IMR-90 (cell line): ENCODE data around the gene OSBPL2. TPM values are rescaled to one million over a fixed set of nuclear protein-coding genes. Genes with fewer than 3 reads are reported as not detected.

Source experiments
- ATAC-seq: fragments of 200-7000 bp; cut with Tn5 transposase; 2 replicates; pipeline ENCODE4 v1.9.1; 2020; ENCODE audit warnings: low read depth, mild to moderate bottlenecking, moderate library complexity
- BruUV-seq: library from RNA; stranded (reverse); fragments of 400-500 nt; replicated peaks from 2 replicates; lab custom pipeline; 2021; lab: Mats Ljungman, UMichigan
- CTCF ChIA-PET: fragments of 300-600 bp; formaldehyde crosslinking; extraction: SDS; loops from one replicate; lab custom pipeline; 2021; ENCODE audit warnings: antibody characterized with exemption; lab: Yijun Ruan, JAX
- POLR2A ChIA-PET: fragments of 300-600 bp; sonication (Branson Sonifier 250); formaldehyde crosslinking; loops from one replicate; lab custom pipeline; 2022; ENCODE audit warnings: antibody characterized with exemption; ENCODE audit not compliant: unreplicated experiment; lab: Charles Lee
- DNase-seq: peaks from one replicate; pipeline ENCODE4 v3.0.0; 2013
- H2AFZ ChIP-seq: replicated peaks from 2 replicates; pipeline ENCODE3; 2013; ENCODE audit warnings: low read length, mild to moderate bottlenecking; ENCODE audit not compliant: poor library complexity
- H2AK5ac ChIP-seq: 2 replicates; pipeline ENCODE4 v1.6.1; 2013; ENCODE audit warnings: low read depth, low read length, inconsistent platforms
- H2AK9ac ChIP-seq: replicated peaks from 2 replicates; pipeline ENCODE3; 2013; ENCODE audit warnings: mild to moderate bottlenecking, low read depth, low read length, moderate library complexity; ENCODE audit not compliant: poor library complexity
- H2BK120ac ChIP-seq: 2 replicates; pipeline ENCODE4 v1.6.1; 2013; ENCODE audit warnings: low read depth, low read length, inconsistent platforms
- H2BK15ac ChIP-seq: 3 replicates; pipeline ENCODE4 v1.6.1; 2013; ENCODE audit warnings: low read depth, low read length, inconsistent platforms
- H2BK20ac ChIP-seq: 2 replicates; pipeline ENCODE4 v1.6.1; 2013; ENCODE audit warnings: low read depth, mild to moderate bottlenecking, inconsistent platforms, low read length, moderate library complexity
- H2BK5ac ChIP-seq: 2 replicates; pipeline ENCODE4 v1.6.1; 2013; ENCODE audit warnings: mild to moderate bottlenecking, low read depth, low read length, inconsistent platforms; ENCODE audit not compliant: poor library complexity, severe bottlenecking
- H3K14ac ChIP-seq: replicated peaks from 2 replicates; pipeline ENCODE4 v1.6.1; 2013; ENCODE audit warnings: low read depth, low read length, inconsistent platforms
- H3K18ac ChIP-seq: 2 replicates; pipeline ENCODE4 v1.6.1; 2013; ENCODE audit warnings: low read depth, low read length, control low read depth
- H3K23ac ChIP-seq: 2 replicates; pipeline ENCODE4 v1.6.1; 2013; ENCODE audit warnings: low read depth, low read length, inconsistent platforms
- H3K27ac ChIP-seq: 2 replicates; pipeline ENCODE4 v1.5.1; 2013; ENCODE audit warnings: mild to moderate bottlenecking, control low read depth, low read length; ENCODE audit not compliant: insufficient read depth
- H3K27me3 ChIP-seq: 2 replicates; pipeline ENCODE4 v1.6.1; 2013; ENCODE audit warnings: low read length; ENCODE audit not compliant: control insufficient read depth, insufficient read depth
- H3K36me3 ChIP-seq: 2 replicates; pipeline ENCODE4 v1.6.1; 2013; ENCODE audit warnings: low read length, mixed read lengths; ENCODE audit not compliant: control insufficient read depth, insufficient read depth
- H3K4ac ChIP-seq: 2 replicates; pipeline ENCODE4 v1.6.1; 2013; ENCODE audit warnings: low read depth, low read length, inconsistent platforms
- H3K4me1 ChIP-seq: 2 replicates; pipeline ENCODE4 v1.6.1; 2013; ENCODE audit warnings: low read length, mixed read lengths; ENCODE audit not compliant: control insufficient read depth, insufficient read depth
- H3K4me2 ChIP-seq: 2 replicates; pipeline ENCODE4 v1.6.1; 2013; ENCODE audit warnings: low read depth, mild to moderate bottlenecking, control low read depth, low read length, moderate library complexity
- H3K4me3 ChIP-seq: 2 replicates; pipeline ENCODE4 v1.5.1; 2013; ENCODE audit warnings: low read depth, mild to moderate bottlenecking, control low read depth, low read length, moderate library complexity; ENCODE audit not compliant: insufficient read depth
- H3K56ac ChIP-seq: 2 replicates; pipeline ENCODE4 v1.6.1; 2013; ENCODE audit warnings: low read length, inconsistent platforms; ENCODE audit not compliant: insufficient read depth; ENCODE audit errors: extremely low read depth
- H3K79me1 ChIP-seq, 2 experiments: 2 replicates each; pipeline ENCODE4 v1.6.1; 2013; ENCODE audit warnings: low read length in 2 of 2, inconsistent platforms in 1 of 2, low read depth in 1 of 2
- H3K9ac ChIP-seq: 2 replicates; pipeline ENCODE4 v1.6.1; 2013; ENCODE audit warnings: low read depth, low read length, control low read depth
- H3K9me1 ChIP-seq: 2 replicates; pipeline ENCODE4 v1.6.1; 2013; ENCODE audit warnings: low read length, inconsistent platforms; ENCODE audit not compliant: insufficient read depth
- H3K9me3 ChIP-seq: 2 replicates; pipeline ENCODE4 v1.6.1; 2013; ENCODE audit warnings: low read length; ENCODE audit not compliant: control insufficient read depth, insufficient read depth
- H4K20me1 ChIP-seq: 2 replicates; pipeline ENCODE4 v1.6.1; 2013; ENCODE audit warnings: low read length, inconsistent platforms; ENCODE audit not compliant: insufficient read depth
- H4K5ac ChIP-seq: 2 replicates; pipeline ENCODE4 v1.6.1; 2013; ENCODE audit warnings: mild to moderate bottlenecking, low read depth, low read length, control low read depth
- H4K8ac ChIP-seq, 2 experiments: 2 replicates each; pipeline ENCODE4 v1.6.1; 2013; ENCODE audit warnings: low read depth in 2 of 2, low read length in 2 of 2, control low read depth in 1 of 2, inconsistent platforms in 1 of 2
- H4K91ac ChIP-seq: 2 replicates; pipeline ENCODE4 v1.6.1; 2013; ENCODE audit warnings: low read depth, low read length, inconsistent platforms; ENCODE audit not compliant: insufficient read depth
- CEBPB ChIP-seq: IDR thresholded peaks from 2 replicates; pipeline ENCODE4 v1.6.1; 2012; ENCODE audit warnings: low read depth, low read length, improper control_type of control experiment
- MAFK ChIP-seq: IDR thresholded peaks from 2 replicates; pipeline ENCODE4 v1.6.1; 2012; ENCODE audit warnings: low read depth, low read length, improper control_type of control experiment
- WGBS, 2 experiments: methylation state at CpG; one replicate each; pipeline versions ENCODE4 v1.1.5 to v1.1.7; 2013; ENCODE audit warnings: missing lambda C conversion rate in 2 of 2; ENCODE audit not compliant: insufficient read length in 1 of 2; ENCODE audit errors: extremely low coverage in 2 of 2; 5-methylcytosine and 5-hydroxymethylcytosine counted together
- dilution Hi-C: fragments of 300-500 bp; cut with HindIII; formaldehyde crosslinking; loops from one replicate; pipeline ENCODE4 v1.14.3; 2018; ENCODE audit warnings: low sequenced_read_pairs; ENCODE audit not compliant: unreplicated experiment
- in situ Hi-C: fragments of 300-500 bp; cut with MboI; formaldehyde crosslinking; loops from 3 replicates; pipeline ENCODE4 v1.14.3; 2019; ENCODE audit warnings: low sequenced_read_pairs, inconsistent platforms, mixed read lengths
- intact Hi-C: fragments of 100-400 bp; cut with micrococcal nuclease; formaldehyde crosslinking; loops from 2 replicates; pipeline ENCODE4 v1.10.0; 2022
- polyA plus RNA-seq, 3 experiments: library from polyadenylated mRNA; depleted of rRNA; stranded (reverse); fragments of >200 nt; gene quantifications; 2 replicates each; pipeline ENCODE4 v1.2.3, GENCODE V29; 2012; ENCODE audit warnings: low replicate concordance in 1 of 3
- total RNA-seq: library from RNA; depleted of rRNA; stranded (reverse); fragments of >200 nt; gene quantifications from 2 replicates; pipeline ENCODE4 v1.2.3, GENCODE V29; 2012
- TF ChIP-seq, protein P1 (sequence below): fragments of 150-350 bp; IDR thresholded peaks from 2 replicates; pipeline ENCODE4 v1.6.1; 2017; ENCODE audit warnings: mild to moderate bottlenecking, antibody characterized with exemption, low read length, low read depth

The OSBPL2 gene
- total and polyA plus RNA-seq, 2 of the 4 experiments (the other 2 are of a cell fraction), result 19.3 to 27.6 TPM

DNA sequence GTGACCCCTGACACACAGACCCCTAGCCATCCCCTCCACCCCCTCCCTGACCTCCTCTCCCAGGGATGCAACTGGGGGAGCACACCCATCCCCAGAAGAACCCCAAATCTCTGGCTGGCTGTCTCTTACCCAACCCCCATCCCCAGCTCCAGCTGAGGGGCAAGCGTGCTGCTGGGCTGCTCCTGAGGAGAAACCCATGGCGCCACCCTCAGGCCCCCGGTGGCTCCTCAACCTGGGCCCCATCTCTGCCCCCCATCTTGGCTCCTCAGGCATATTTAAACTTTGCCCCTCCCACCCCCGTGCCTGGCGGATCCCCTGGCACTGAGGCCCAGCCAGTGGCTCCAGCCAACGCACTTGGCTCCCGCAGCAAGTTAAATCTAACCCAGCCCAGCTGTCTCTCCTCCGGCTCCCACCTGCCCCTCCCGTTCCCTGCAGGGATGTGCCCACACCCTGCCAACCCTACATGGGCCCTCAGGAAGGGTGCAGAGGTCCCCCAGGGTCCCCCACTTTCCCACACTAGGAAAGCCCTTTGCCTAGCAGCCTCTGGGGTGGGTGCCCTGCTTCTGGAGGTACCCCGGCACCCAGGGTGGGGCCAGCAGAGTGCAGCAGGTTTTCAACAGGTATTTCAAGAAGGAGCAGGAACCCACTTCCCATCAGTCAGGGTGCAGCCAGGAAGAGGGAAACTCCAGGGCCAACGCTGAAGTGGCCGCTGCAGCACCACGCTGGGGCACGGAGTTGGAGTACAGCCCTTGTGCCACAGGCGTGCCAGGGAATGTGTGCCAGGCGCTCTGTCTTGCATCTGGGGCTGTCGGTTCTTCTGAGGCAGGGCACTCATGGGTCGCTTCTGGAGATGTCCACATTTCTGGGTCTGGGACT, 5.3 kb upstream of the OSBPL2 start (continued):
- no peak for TF ChIP-seq CEBPB

DNA sequence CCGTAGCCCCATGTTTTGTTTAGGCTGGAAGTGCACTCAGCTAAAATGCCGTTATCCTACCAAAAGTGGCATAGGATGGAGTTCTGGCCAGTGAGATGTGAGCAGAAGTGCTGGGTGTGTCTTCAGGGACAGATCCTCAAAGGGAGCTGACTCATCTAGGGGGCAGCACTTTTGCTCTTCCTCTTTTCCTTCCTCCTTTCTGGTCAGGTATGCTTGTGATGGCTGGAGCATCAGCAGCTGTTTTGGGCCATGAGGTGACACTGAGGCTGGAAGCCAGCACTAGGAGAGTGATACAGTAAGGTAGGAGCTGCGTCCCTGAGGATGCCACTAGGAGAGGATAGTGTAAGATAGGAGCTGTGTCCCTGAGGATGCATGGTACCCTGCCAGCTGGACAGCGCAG, 4.6 kb upstream of the OSBPL2 start:
- no CpG with 5 or more reads among the region's 4 CpGs for WGBS, 2 experiments
- no peak for DNase-seq
- Histone ChIP-seq H2BK15ac (no peak overlapping the region), H4K20me1 (peaks cover 4% of the 10 kb centered on the region; the same call in 1 of the 2 replicates), H2AK9ac (no peak overlapping the region), H3K36me3 (no peaks in the 10 kb centered on the region), H3K9me3 (peaks cover 4% of the 10 kb centered on the region), H3K9me1 (no peaks in the 10 kb centered on the region), H2AK5ac (no peak overlapping the region), H2BK20ac (no peak overlapping the region), H3K56ac (no peak overlapping the region), H3K27ac (no peak overlapping the region), H4K5ac (no peak overlapping the region), H3K4ac (no peak overlapping the region), H2AFZ (no peak overlapping the region), H2BK120ac (no peak overlapping the region), H3K79me1 (no peaks in the 10 kb centered on the region; a peak in 2 of 4 replicates), H3K18ac (no peak overlapping the region), H3K4me3 (no peak overlapping the region), H4K91ac (no peak overlapping the region), H3K14ac (no peak overlapping the region), H2BK5ac (no peak overlapping the region), H4K8ac (no peak overlapping the region), H3K4me1 (no peaks in the 10 kb centered on the region), H3K27me3 (peaks cover 20% of the 10 kb centered on the region), H3K4me2 (no peak overlapping the region), H3K9ac (no peak overlapping the region), H3K23ac (no peak overlapping the region)
- intact Hi-C loops, result no loop called here
- ATAC-seq, result no peak
- in situ Hi-C loops, result no loop called here
- dilution Hi-C loops, result no loop called here
- BruUV-seq, result no TSS peak
- ChIA-PET CTCF (no interaction called here), POLR2A (no interaction called here)
- TF ChIP-seq, protein P1, sequence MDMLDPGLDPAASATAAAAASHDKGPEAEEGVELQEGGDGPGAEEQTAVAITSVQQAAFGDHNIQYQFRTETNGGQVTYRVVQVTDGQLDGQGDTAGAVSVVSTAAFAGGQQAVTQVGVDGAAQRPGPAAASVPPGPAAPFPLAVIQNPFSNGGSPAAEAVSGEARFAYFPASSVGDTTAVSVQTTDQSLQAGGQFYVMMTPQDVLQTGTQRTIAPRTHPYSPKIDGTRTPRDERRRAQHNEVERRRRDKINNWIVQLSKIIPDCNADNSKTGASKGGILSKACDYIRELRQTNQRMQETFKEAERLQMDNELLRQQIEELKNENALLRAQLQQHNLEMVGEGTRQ, result no peak
- no peak for TF ChIP-seq CEBPB
- TF ChIP-seq MAFK, result no peak
